ENCODE measurements around the gene MFN2.

GRCh38 chr1:12040457-12041051, 60.3 kb downstream of the MFN2 start:
- TF ChIP-seq CTCF (conservative IDR thresholded peaks at IDR 0.05; ENCODE audit: low read length), result no peak
- TF ChIP-seq EZH2phosphoT487 (IDR thresholded peaks at IDR 0.05; ENCODE audit: borderline replicate concordance, low read depth, low read length), result no peak
